ENCODE results near the gene RMRP. TPM values are rescaled to one million over a fixed set of nuclear protein-coding genes. Genes with fewer than 3 reads are reported as not detected.
A peak's percentile ranks its signal among the peaks of the same experiment; 100 is the strongest.

Gene RMRP
- total and polyA plus RNA-seq, 2 of the 4 experiments (the other 2 are of a cell fraction): 39.7 to 13,690 TPM

DNA sequence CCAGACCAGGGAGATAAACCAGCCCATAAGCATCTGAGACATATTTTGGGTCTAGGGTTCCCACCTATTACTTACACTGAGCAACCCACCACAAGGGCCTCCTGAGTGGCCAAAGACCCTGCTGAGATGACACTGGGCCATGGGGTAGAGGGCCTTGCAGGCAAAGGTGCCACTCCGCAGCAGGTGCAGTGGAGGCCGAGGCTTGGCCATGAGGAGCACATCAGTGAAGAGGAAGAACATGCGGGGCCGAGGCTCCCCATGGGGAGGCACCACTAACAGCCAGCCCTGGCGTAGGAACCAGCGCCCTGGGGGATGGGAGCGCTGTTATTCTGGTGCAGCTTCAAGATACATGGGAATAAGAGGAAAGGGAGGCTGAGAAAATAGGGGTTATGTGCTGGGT lies 4.6 kb upstream of the RMRP start:
- Histone ChIP-seq H2BK120ac (ENCODE audit: low read depth, low read length) (no peak overlapping the region), H4K8ac (ENCODE audit: low read depth in 2 of 2, low read length in 2 of 2) (no peak overlapping the region; a peak in 1 of 4 replicates), H3K79me1 (ENCODE audit: low read depth in 1 of 2, low read length in 2 of 2) (peaks cover 30 to 65% of the 10 kb centered on the region in 2 experiments; a peak in 3 of 4 replicates), H3K56ac (ENCODE audit: extremely low read depth, insufficient read depth, low read length) (no peak overlapping the region), H3K9me1 (ENCODE audit: insufficient read depth, low read length) (peaks cover 15% of the 10 kb centered on the region), H4K20me1 (ENCODE audit: insufficient read depth, low read length) (peaks cover 3% of the 10 kb centered on the region; the same call in 1 of the 2 replicates), H3K4me2 (ENCODE audit: low read depth, low read length) (no peak overlapping the region), H3K4me3 (ENCODE audit: insufficient read depth, low read depth, low read length) (no peak overlapping the region), H3K27ac (ENCODE audit: insufficient read depth, low read length) (no peak overlapping the region), H2AFZ (replicated peaks; ENCODE audit: low read length, poor library complexity) (no peak overlapping the region), H2AK5ac (ENCODE audit: low read depth, low read length) (peak overlapping the region; percentile 54; the same call in 1 of the 2 replicates), H3K9me3 (ENCODE audit: control insufficient read depth, insufficient read depth, low read length) (no peaks in the 10 kb centered on the region), H3K27me3 (ENCODE audit: control insufficient read depth, insufficient read depth, low read length) (no peaks in the 10 kb centered on the region), H2BK20ac (ENCODE audit: low read depth, low read length) (no peak overlapping the region), H4K5ac (ENCODE audit: low read depth, low read length) (no peak overlapping the region), H3K36me3 (ENCODE audit: control insufficient read depth, insufficient read depth, low read length) (peaks cover 11% of the 10 kb centered on the region), H3K23ac (ENCODE audit: low read depth, low read length) (no peak overlapping the region), H3K9ac (ENCODE audit: low read depth, low read length) (no peak overlapping the region), H2BK15ac (ENCODE audit: low read depth, low read length) (no peak overlapping the region), H2BK5ac (ENCODE audit: low read depth, low read length, poor library complexity, severe bottlenecking) (no peak overlapping the region), H3K4me1 (ENCODE audit: control insufficient read depth, insufficient read depth, low read length) (peaks cover 15% of the 10 kb centered on the region), H3K18ac (ENCODE audit: low read depth, low read length) (no peak overlapping the region), H3K4ac (ENCODE audit: low read depth, low read length) (no peak overlapping the region), H2AK9ac (replicated peaks; ENCODE audit: low read depth, low read length, poor library complexity) (no peak overlapping the region), H4K91ac (ENCODE audit: insufficient read depth, low read depth, low read length) (no peak overlapping the region), H3K14ac (replicated peaks; ENCODE audit: low read depth, low read length) (no peak overlapping the region)
- 80% methylated on average over 1 of the region's 7 CpGs; no CpG with 5 or more reads in 1 of the 2 experiments for WGBS, 2 experiments (ENCODE audit: extremely low coverage in 2 of 2, insufficient read length in 1 of 2)
- dilution Hi-C loops (cut with HindIII; ENCODE audit: low sequenced_read_pairs, unreplicated experiment) (no loop called here), in situ Hi-C loops (cut with MboI; ENCODE audit: low sequenced_read_pairs) (no loop called here), intact Hi-C loops (cut with micrococcal nuclease) (no loop called here)
- ChIA-PET CTCF (no interaction called here), POLR2A (ENCODE audit: unreplicated experiment) (no interaction called here)
- ATAC-seq (ENCODE audit: low read depth): no peak
- DNase-seq: no peak
- BruUV-seq (replicated peaks): no TSS peak
- no peak for TF ChIP-seq MXI1 (IDR thresholded peaks at IDR 0.05; ENCODE audit: borderline replicate concordance, low read depth, low read length)
- TF ChIP-seq, protein P1, sequence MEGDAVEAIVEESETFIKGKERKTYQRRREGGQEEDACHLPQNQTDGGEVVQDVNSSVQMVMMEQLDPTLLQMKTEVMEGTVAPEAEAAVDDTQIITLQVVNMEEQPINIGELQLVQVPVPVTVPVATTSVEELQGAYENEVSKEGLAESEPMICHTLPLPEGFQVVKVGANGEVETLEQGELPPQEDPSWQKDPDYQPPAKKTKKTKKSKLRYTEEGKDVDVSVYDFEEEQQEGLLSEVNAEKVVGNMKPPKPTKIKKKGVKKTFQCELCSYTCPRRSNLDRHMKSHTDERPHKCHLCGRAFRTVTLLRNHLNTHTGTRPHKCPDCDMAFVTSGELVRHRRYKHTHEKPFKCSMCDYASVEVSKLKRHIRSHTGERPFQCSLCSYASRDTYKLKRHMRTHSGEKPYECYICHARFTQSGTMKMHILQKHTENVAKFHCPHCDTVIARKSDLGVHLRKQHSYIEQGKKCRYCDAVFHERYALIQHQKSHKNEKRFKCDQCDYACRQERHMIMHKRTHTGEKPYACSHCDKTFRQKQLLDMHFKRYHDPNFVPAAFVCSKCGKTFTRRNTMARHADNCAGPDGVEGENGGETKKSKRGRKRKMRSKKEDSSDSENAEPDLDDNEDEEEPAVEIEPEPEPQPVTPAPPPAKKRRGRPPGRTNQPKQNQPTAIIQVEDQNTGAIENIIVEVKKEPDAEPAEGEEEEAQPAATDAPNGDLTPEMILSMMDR (conservative IDR thresholded peaks at IDR 0.05; ENCODE audit: low read depth, low read length): no peak
- no peak for TF ChIP-seq BHLHE40 (IDR thresholded peaks at IDR 0.05; ENCODE audit: low read depth, low read length)
- no peak for TF ChIP-seq MAFK (IDR thresholded peaks at IDR 0.05; ENCODE audit: low read depth, low read length)
- no peak for TF ChIP-seq CEBPB (IDR thresholded peaks at IDR 0.05; ENCODE audit: low read depth, low read length)
- TF ChIP-seq, protein P2, sequence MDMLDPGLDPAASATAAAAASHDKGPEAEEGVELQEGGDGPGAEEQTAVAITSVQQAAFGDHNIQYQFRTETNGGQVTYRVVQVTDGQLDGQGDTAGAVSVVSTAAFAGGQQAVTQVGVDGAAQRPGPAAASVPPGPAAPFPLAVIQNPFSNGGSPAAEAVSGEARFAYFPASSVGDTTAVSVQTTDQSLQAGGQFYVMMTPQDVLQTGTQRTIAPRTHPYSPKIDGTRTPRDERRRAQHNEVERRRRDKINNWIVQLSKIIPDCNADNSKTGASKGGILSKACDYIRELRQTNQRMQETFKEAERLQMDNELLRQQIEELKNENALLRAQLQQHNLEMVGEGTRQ (IDR thresholded peaks at IDR 0.05; ENCODE audit: low read depth, low read length): no peak
- TF ChIP-seq, protein P3, sequence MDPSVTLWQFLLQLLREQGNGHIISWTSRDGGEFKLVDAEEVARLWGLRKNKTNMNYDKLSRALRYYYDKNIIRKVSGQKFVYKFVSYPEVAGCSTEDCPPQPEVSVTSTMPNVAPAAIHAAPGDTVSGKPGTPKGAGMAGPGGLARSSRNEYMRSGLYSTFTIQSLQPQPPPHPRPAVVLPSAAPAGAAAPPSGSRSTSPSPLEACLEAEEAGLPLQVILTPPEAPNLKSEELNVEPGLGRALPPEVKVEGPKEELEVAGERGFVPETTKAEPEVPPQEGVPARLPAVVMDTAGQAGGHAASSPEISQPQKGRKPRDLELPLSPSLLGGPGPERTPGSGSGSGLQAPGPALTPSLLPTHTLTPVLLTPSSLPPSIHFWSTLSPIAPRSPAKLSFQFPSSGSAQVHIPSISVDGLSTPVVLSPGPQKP (IDR thresholded peaks at IDR 0.05; ENCODE audit: borderline replicate concordance, low read depth, low read length): no peak
- TF ChIP-seq MAZ (IDR thresholded peaks at IDR 0.05; ENCODE audit: borderline replicate concordance, low read depth, low read length): no peak
- no peak for TF ChIP-seq CHD1 (IDR thresholded peaks at IDR 0.05; ENCODE audit: low read depth, low read length)
- no peak for TF ChIP-seq RFX5 (IDR thresholded peaks at IDR 0.05; ENCODE audit: low read depth, low read length)
- no peak for TF ChIP-seq POLR2A (IDR thresholded peaks at IDR 0.05; ENCODE audit: low read depth, low read length)
